Fibroblast of mammary gland (primary cell): ENCODE data around the gene SPECC1.

Experiments used
- DNase-seq: peaks from one replicate; pipeline ENCODE4 v3.0.0-alpha.2; 2010; ENCODE audit warnings: low read depth
- H3K4me3 ChIP-seq: 2 replicates; pipeline ENCODE4 v1.5.1; 2011; ENCODE audit warnings: low read depth, mild to moderate bottlenecking, low read length, moderate library complexity; ENCODE audit not compliant: control insufficient read depth
- CTCF ChIP-seq: conservative IDR thresholded peaks from 2 replicates; pipeline ENCODE4 v1.5.1; 2011; ENCODE audit warnings: low read depth, low read length, inconsistent platforms; ENCODE audit not compliant: control insufficient read depth, insufficient read depth

Gene SPECC1

GRCh38 chr17:20086416-20087076, 77.4 kb downstream of the SPECC1 start:
- no peak for TF ChIP-seq CTCF
- no peak overlapping the region for H3K4me3 ChIP-seq
- DNase-seq: no peak

GRCh38 chr17:20087538-20088250, 78.5 kb downstream of the SPECC1 start:
- no peak for DNase-seq
- no peak for TF ChIP-seq CTCF
- no peak overlapping the region for H3K4me3 ChIP-seq

DNA sequence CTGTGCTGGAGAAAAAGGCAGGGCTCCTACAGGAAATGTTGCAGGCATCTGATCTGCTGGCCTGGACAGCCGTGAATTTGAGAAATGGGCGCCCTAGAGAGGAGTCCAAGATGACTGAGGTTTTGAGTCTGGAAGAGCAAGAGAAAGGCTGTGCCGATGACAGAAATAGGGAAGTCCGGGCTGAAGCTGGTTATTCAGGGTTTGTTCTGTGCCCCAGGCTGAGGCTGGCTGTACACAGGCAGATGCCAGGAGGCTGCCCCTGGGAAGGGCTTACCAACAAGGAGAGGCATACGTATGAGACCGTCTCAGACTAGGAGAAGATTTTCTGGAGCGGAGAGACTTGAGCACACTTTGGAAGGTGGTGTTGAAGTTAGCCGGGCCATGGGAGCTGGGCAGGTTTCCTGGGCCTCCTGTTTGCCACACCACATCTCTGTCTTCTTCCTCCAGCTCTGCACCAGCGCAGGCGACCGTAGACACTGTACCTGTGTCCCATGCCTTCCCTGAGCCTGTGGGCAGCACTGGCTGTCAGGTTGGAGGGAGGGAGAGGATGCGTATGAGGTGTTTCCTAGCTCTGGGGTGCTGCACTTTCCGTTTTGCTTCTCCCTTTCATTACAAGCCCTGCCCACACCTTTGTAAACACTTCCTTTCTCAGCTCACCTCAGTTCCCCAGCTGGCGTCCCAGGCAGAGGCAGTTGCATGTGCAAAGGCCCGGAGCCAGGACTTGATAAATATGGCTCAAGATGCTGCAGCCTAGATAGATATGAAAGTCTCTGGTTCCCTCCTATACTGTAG, 80.8 kb downstream of the SPECC1 start:
- no peak for TF ChIP-seq CTCF
- H3K4me3 ChIP-seq: no peak overlapping the region
- no peak for DNase-seq

- no peak for TF ChIP-seq CTCF
- no peak overlapping the region for H3K4me3 ChIP-seq
- DNase-seq: peak; percentile 93
Observed at GRCh38 chr17:20091174-20092029, 82.2 kb downstream of the SPECC1 start.

DNA sequence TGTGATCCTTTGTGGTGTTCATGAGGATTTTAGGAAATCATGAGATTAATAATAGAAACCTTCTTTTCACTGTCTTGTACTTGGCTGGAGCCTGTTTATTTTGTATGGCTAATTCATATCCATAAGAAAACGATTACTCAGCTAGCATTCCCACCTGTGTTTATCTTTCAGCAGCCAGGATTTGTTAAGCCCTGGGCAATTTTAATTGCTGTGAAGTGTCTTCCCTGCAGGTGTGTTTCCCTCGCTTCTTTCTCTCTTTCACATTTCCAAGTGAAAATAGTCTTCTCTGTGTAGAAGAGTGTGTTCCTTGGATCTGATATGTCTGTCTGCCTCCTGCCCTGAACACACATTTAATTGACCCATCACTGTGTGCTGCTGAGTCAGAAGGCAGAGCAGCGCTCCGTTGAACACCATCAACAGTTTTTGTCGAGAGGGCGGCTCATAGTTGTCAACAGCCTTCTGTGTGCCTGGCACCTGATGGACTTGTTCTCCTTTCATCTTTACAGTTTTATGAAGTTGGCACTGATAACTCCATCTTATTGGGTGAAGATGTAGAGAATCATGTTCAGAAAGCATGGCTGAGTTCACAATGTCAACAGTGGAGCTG, 83.2 kb downstream of the SPECC1 start:
- H3K4me3 ChIP-seq: no peak overlapping the region
- DNase-seq: peak; percentile 47
- no peak for TF ChIP-seq CTCF
